OCI-LY1 (cell line): ENCODE measurements around the gene COL26A1.

ENCODE experiments used
- EZH2 ChIP-seq: fragments of 200-600 bp; sonication (generic), shearing (Covaris generic); IDR thresholded peaks from 2 replicates; pipeline ENCODE4 v1.8.0; 2017; ENCODE audit warnings: borderline replicate concordance, mixed run types, mild to moderate bottlenecking, antibody characterized with exemption, low read length, moderate library complexity, mixed read lengths
- TF ChIP-seq, protein P1 (sequence below): fragments of 200-600 bp; sonication (generic), shearing (Covaris generic); IDR thresholded peaks from 2 replicates; pipeline ENCODE4 v1.5.1; 2017; ENCODE audit warnings: mild to moderate bottlenecking, antibody characterized with exemption, low read length, moderate library complexity, mixed read lengths

DNA sequence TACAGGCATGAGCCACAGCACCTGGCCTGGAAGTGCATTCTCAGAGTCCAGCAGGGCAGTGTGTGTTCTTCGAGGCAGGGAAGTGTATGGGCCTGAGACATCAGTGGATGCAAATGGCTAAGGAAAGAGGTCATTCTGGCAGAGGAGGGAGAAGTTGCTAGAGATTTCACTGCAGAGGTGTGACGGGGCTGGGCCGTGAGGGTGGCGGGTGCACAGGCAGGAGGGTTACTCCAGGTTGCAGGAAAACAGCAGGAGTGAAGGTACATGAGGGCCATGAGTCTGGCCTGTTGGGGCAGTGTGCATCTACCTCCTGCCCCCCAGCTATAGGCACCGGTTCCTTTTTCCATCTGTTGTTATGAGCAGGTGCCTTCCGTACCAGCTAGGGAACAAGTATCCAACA, 29.3 kb downstream of the COL26A1 start:
- TF ChIP-seq, protein P1, sequence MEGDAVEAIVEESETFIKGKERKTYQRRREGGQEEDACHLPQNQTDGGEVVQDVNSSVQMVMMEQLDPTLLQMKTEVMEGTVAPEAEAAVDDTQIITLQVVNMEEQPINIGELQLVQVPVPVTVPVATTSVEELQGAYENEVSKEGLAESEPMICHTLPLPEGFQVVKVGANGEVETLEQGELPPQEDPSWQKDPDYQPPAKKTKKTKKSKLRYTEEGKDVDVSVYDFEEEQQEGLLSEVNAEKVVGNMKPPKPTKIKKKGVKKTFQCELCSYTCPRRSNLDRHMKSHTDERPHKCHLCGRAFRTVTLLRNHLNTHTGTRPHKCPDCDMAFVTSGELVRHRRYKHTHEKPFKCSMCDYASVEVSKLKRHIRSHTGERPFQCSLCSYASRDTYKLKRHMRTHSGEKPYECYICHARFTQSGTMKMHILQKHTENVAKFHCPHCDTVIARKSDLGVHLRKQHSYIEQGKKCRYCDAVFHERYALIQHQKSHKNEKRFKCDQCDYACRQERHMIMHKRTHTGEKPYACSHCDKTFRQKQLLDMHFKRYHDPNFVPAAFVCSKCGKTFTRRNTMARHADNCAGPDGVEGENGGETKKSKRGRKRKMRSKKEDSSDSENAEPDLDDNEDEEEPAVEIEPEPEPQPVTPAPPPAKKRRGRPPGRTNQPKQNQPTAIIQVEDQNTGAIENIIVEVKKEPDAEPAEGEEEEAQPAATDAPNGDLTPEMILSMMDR: no peak
- no peak for TF ChIP-seq EZH2
